ENCODE measurements around the gene TUBA1C. TPM values are rescaled to one million over a fixed set of nuclear protein-coding genes. Genes with fewer than 3 reads are reported as not detected.

TUBA1C gene
- polyA plus RNA-seq, 4 donors, result 268 to 556 (median 393) TPM

- Histone ChIP-seq H3K27me3 (ENCODE audit: control insufficient read depth in 3 of 3, insufficient read depth in 3 of 3, low read length in 3 of 3) (no peaks in the 10 kb centered on the region), H3K27ac (ENCODE audit: low read depth in 1 of 3, low read length in 2 of 3) (no peak overlapping the region), H3K4me1 (ENCODE audit: control insufficient read depth in 3 of 3, insufficient read depth in 2 of 3, low read depth in 1 of 3, low read length in 2 of 3) (peaks cover 0 to 7% (median 0%) of the 10 kb centered on the region in 3 donors), H3K36me3 (ENCODE audit: control insufficient read depth in 3 of 3, insufficient read depth in 2 of 3, low read depth in 1 of 3, low read length in 3 of 3) (no peaks in the 10 kb centered on the region), H3K4me3 (ENCODE audit: low read depth in 1 of 3, low read length in 3 of 3) (no peak overlapping the region), H3K9me3 (ENCODE audit: control insufficient read depth in 2 of 2, insufficient read depth in 1 of 2, low read depth in 1 of 2, low read length in 1 of 2) (no peaks in the 10 kb centered on the region)
- DNase-seq (no peak), FAIRE-seq (no peak)
- WGBS, 3 donors, result 95 to 97% (median 96%) methylated on average over 3 of the region's 3 CpGs
These were observed 37.2 kb upstream of the TUBA1C start for GRCh38 chr12:49227713-49228112.

GRCh38 chr12:49228653-49229052 is 36.2 kb upstream of the TUBA1C start:
- DNase-seq, result no peak
- Histone ChIP-seq H3K9me3 (ENCODE audit: control insufficient read depth in 2 of 2, insufficient read depth in 1 of 2, low read depth in 1 of 2, low read length in 1 of 2) (no peaks in the 10 kb centered on the region), H3K36me3 (ENCODE audit: control insufficient read depth in 3 of 3, insufficient read depth in 2 of 3, low read depth in 1 of 3, low read length in 3 of 3) (no peaks in the 10 kb centered on the region), H3K27me3 (ENCODE audit: control insufficient read depth in 3 of 3, insufficient read depth in 3 of 3, low read length in 3 of 3) (no peaks in the 10 kb centered on the region), H3K4me3 (ENCODE audit: low read depth in 1 of 3, low read length in 3 of 3) (no peak overlapping the region), H3K4me1 (ENCODE audit: control insufficient read depth in 3 of 3, insufficient read depth in 2 of 3, low read depth in 1 of 3, low read length in 2 of 3) (peaks cover 0 to 12% (median 0%) of the 10 kb centered on the region in 3 donors), H3K27ac (ENCODE audit: low read depth in 1 of 3, low read length in 2 of 3) (no peak overlapping the region)
- 82 to 93% (median 86%) methylated on average over 3 of the region's 3 CpGs for WGBS, 3 donors
- no peak for FAIRE-seq

- no peak for DNase-seq
- WGBS, 3 donors, result 47 to 83% (median 62%) methylated on average over 6 of the region's 6 CpGs
These were observed 34.6 kb upstream of the TUBA1C start for GRCh38 chr12:49230176-49230804.

GRCh38 chr12:49230805-49231194 is 34.1 kb upstream of the TUBA1C start:
- WGBS, 3 donors, result 45 to 56% (median 48%) methylated on average over 3 of the region's 3 CpGs
- FAIRE-seq, result no peak
- Histone ChIP-seq H3K27me3 (ENCODE audit: control insufficient read depth in 3 of 3, insufficient read depth in 3 of 3, low read length in 3 of 3) (no peaks in the 10 kb centered on the region), H3K4me3 (ENCODE audit: low read depth in 1 of 3, low read length in 3 of 3) (no peak overlapping the region), H3K9me3 (ENCODE audit: control insufficient read depth in 2 of 2, insufficient read depth in 1 of 2, low read depth in 1 of 2, low read length in 1 of 2) (no peaks in the 10 kb centered on the region), H3K4me1 (ENCODE audit: control insufficient read depth in 3 of 3, insufficient read depth in 2 of 3, low read depth in 1 of 3, low read length in 2 of 3) (peaks cover 0 to 16% (median 0%) of the 10 kb centered on the region in 3 donors), H3K36me3 (ENCODE audit: control insufficient read depth in 3 of 3, insufficient read depth in 2 of 3, low read depth in 1 of 3, low read length in 3 of 3) (no peaks in the 10 kb centered on the region), H3K27ac (ENCODE audit: low read depth in 1 of 3, low read length in 2 of 3) (no peak overlapping the region)
- no peak for DNase-seq

More at GRCh38 chr12:49230176-49230804, 34.6 kb upstream of the TUBA1C start:
- Histone ChIP-seq H3K4me3 (ENCODE audit: low read depth in 1 of 3, low read length in 3 of 3) (no peak overlapping the region), H3K4me1 (ENCODE audit: control insufficient read depth in 3 of 3, insufficient read depth in 2 of 3, low read depth in 1 of 3, low read length in 2 of 3) (peaks cover 0 to 16% (median 0%) of the 10 kb centered on the region in 3 donors), H3K27ac (ENCODE audit: low read depth in 1 of 3, low read length in 2 of 3) (no peak overlapping the region), H3K9me3 (ENCODE audit: control insufficient read depth in 2 of 2, insufficient read depth in 1 of 2, low read depth in 1 of 2, low read length in 1 of 2) (no peaks in the 10 kb centered on the region), H3K27me3 (ENCODE audit: control insufficient read depth in 3 of 3, insufficient read depth in 3 of 3, low read length in 3 of 3) (no peaks in the 10 kb centered on the region), H3K36me3 (ENCODE audit: control insufficient read depth in 3 of 3, insufficient read depth in 2 of 3, low read depth in 1 of 3, low read length in 3 of 3) (no peaks in the 10 kb centered on the region)
- FAIRE-seq, result no peak

GRCh38 chr12:49231878-49232655 is 32.8 kb upstream of the TUBA1C start:
- Histone ChIP-seq H3K27ac (ENCODE audit: low read depth in 1 of 3, low read length in 2 of 3) (peak overlapping the region in 2 of 3 donors; percentile 41 to 80), H3K9me3 (ENCODE audit: control insufficient read depth in 2 of 2, insufficient read depth in 1 of 2, low read depth in 1 of 2, low read length in 1 of 2) (no peaks in the 10 kb centered on the region), H3K27me3 (ENCODE audit: control insufficient read depth in 3 of 3, insufficient read depth in 3 of 3, low read length in 3 of 3) (no peaks in the 10 kb centered on the region), H3K4me3 (ENCODE audit: low read depth in 1 of 3, low read length in 3 of 3) (no peak overlapping the region), H3K36me3 (ENCODE audit: control insufficient read depth in 3 of 3, insufficient read depth in 2 of 3, low read depth in 1 of 3, low read length in 3 of 3) (no peaks in the 10 kb centered on the region), H3K4me1 (ENCODE audit: control insufficient read depth in 3 of 3, insufficient read depth in 2 of 3, low read depth in 1 of 3, low read length in 2 of 3) (peaks cover 0 to 16% (median 0%) of the 10 kb centered on the region in 3 donors)
- 68 to 80% (median 75%) methylated on average over 9 of the region's 9 CpGs for WGBS, 3 donors
- DNase-seq, result no peak
- no peak for FAIRE-seq

GRCh38 chr12:49232940-49233841 is 31.7 kb upstream of the TUBA1C start:
- H3K27ac ChIP-seq (ENCODE audit: low read depth in 1 of 3, low read length in 2 of 3), result peak overlapping the region in 2 of 3 donors; percentile 80 to 88
- H3K4me3 ChIP-seq (ENCODE audit: low read depth in 1 of 3, low read length in 3 of 3), result no peak overlapping the region
- peaks cover 0 to 16% (median 0%) of the 10 kb centered on the region in 3 donors for H3K4me1 ChIP-seq (ENCODE audit: control insufficient read depth in 3 of 3, insufficient read depth in 2 of 3, low read depth in 1 of 3, low read length in 2 of 3)
- H3K36me3 ChIP-seq (ENCODE audit: control insufficient read depth in 3 of 3, insufficient read depth in 2 of 3, low read depth in 1 of 3, low read length in 3 of 3), result no peaks in the 10 kb centered on the region
- DNase-seq, result peak; percentile 14 to 53
- no peaks in the 10 kb centered on the region for H3K27me3 ChIP-seq (ENCODE audit: control insufficient read depth in 3 of 3, insufficient read depth in 3 of 3, low read length in 3 of 3)
- WGBS, 3 donors, result 56 to 67% (median 66%) methylated on average over 25 of the region's 25 CpGs
- FAIRE-seq, result no peak
- H3K9me3 ChIP-seq (ENCODE audit: control insufficient read depth in 2 of 2, insufficient read depth in 1 of 2, low read depth in 1 of 2, low read length in 1 of 2), result no peaks in the 10 kb centered on the region

GRCh38 chr12:49233842-49234526 is 30.9 kb upstream of the TUBA1C start:
- H3K27ac ChIP-seq (ENCODE audit: low read depth in 1 of 3, low read length in 2 of 3), result peak overlapping the region; percentile 6 to 88 (median 80)
- FAIRE-seq, result no peak
- H3K4me1 ChIP-seq (ENCODE audit: control insufficient read depth in 3 of 3, insufficient read depth in 2 of 3, low read depth in 1 of 3, low read length in 2 of 3), result peaks cover 0 to 16% (median 0%) of the 10 kb centered on the region in 3 donors
- H3K36me3 ChIP-seq (ENCODE audit: control insufficient read depth in 3 of 3, insufficient read depth in 2 of 3, low read depth in 1 of 3, low read length in 3 of 3), result no peaks in the 10 kb centered on the region
- H3K4me3 ChIP-seq (ENCODE audit: low read depth in 1 of 3, low read length in 3 of 3), result no peak overlapping the region
- no peak for DNase-seq
- H3K9me3 ChIP-seq (ENCODE audit: control insufficient read depth in 2 of 2, insufficient read depth in 1 of 2, low read depth in 1 of 2, low read length in 1 of 2), result no peaks in the 10 kb centered on the region
- WGBS, 3 donors, result 58 to 71% (median 65%) methylated on average over 19 of the region's 19 CpGs
- H3K27me3 ChIP-seq (ENCODE audit: control insufficient read depth in 3 of 3, insufficient read depth in 3 of 3, low read length in 3 of 3), result peaks cover 0 to 4% (median 0%) of the 10 kb centered on the region in 3 donors

Measured in small intestine (tissue), 7 donors.